Prostate gland (tissue), 2 donors: Measurements from ENCODE around the gene ARHGAP18.

Experiments used
- CTCF ChIP-seq, 4 experiments: fragments of 200-600 bp in 2 of 4; fragments of 450-650 bp in 2 of 4; sonication (generic) in 2 of 4; IDR thresholded peaks; 1 replicate in 3 of 4; 2 replicates in 1 of 4; pipeline ENCODE4 v1.5.1; 2016 to 2019; ENCODE audit warnings: antibody characterized with exemption in 4 of 4, mild to moderate bottlenecking in 2 of 4, moderate library complexity in 2 of 4
- POLR2A ChIP-seq: fragments of 450-650 bp; IDR thresholded peaks from one replicate; pipeline ENCODE4 v1.6.1; 2016; ENCODE audit warnings: antibody characterized with exemption, mild to moderate bottlenecking

DNA sequence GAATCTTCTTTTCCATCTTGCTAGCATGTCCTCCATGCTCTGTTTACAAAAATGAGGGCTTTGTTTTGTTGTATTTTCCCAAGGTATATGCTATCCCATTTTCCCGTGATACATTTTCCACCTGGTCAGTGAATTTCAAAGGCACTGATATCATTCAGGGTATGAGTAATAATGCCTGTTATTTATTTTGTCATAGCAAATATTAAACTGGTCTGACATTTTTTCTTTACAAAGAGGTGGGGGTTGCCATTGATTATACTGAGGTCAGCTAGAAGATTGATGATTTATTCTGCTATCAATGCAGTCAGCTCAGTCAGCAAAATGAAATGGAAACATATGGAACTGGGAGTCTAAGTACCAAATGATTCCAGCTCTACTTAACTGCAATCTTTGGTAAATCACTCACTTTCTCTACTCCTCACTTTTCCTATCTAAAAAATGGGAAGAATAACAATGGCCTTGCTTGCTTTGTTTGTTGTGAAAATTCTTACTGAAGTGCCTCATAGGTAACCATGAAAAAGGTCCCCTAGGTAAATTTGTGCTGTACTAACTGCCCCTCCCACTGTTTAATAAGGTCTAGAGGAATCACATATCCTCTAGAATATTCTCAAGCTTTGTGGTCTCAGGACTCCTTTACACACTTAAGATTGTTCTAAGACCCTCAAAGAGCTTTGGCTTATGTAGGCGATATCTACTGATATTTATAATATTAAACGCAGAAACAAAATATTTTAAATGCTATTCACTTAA lies 64.0 kb downstream of the ARHGAP18 start:
- TF ChIP-seq CTCF (IDR thresholded peaks at IDR 0.05) (no peak), POLR2A (no peak)
